ENCODE measurements around the gene BEGAIN. TPM values are rescaled to one million over a fixed set of nuclear protein-coding genes. Genes with fewer than 3 reads are reported as not detected.

The BEGAIN gene
- total RNA-seq, 2 donors from 2014 or later: 1.3 to 8.0 TPM

GRCh38 chr14:100542619-100543205, 44.5 kb downstream of the BEGAIN start:
- H3K9me3 Mint-ChIP-seq: no peaks in the 10 kb centered on the region
- ATAC-seq (no peak), DNase-seq (ENCODE audit: low spot score in 2 of 2) (no peak)
- H3K36me3 Mint-ChIP-seq: no peaks in the 10 kb centered on the region
- peak overlapping the region in 1 of 2 donors; percentile 38 for H3K27ac Mint-ChIP-seq

- peak overlapping the region in 1 of 2 donors; percentile 38 for H3K27ac Mint-ChIP-seq
- no peaks in the 10 kb centered on the region for H3K9me3 Mint-ChIP-seq
- DNase-seq (ENCODE audit: low spot score in 2 of 2) (no peak), ATAC-seq (no peak)
- H3K36me3 Mint-ChIP-seq: no peaks in the 10 kb centered on the region
Measured at GRCh38 chr14:100541621-100542560, 45.3 kb downstream of the BEGAIN start.

GRCh38 chr14:100540926-100541620, 46.1 kb downstream of the BEGAIN start:
- no peaks in the 10 kb centered on the region for H3K36me3 Mint-ChIP-seq
- ATAC-seq (no peak), DNase-seq (ENCODE audit: low spot score in 2 of 2) (no peak)
- no peak overlapping the region for H3K27ac Mint-ChIP-seq
- no peaks in the 10 kb centered on the region for H3K9me3 Mint-ChIP-seq

GRCh38 chr14:100540141-100540925, 46.9 kb downstream of the BEGAIN start:
- no peak overlapping the region for H3K27ac Mint-ChIP-seq
- DNase-seq (ENCODE audit: low spot score in 2 of 2) (no peak), ATAC-seq (no peak)
- no peaks in the 10 kb centered on the region for H3K9me3 Mint-ChIP-seq
- no peaks in the 10 kb centered on the region for H3K36me3 Mint-ChIP-seq

- H3K9me3 Mint-ChIP-seq: no peaks in the 10 kb centered on the region
Measured at GRCh38 chr14:100539766-100540140, 47.5 kb downstream of the BEGAIN start.

GRCh38 chr14:100539003-100539660, 48.1 kb downstream of the BEGAIN start:
- DNase-seq (ENCODE audit: low spot score in 2 of 2) (peak in 1 of 2 donors; percentile 26), ATAC-seq (no peak)
- Mint-ChIP-seq H3K27ac (no peak overlapping the region), H3K9me3 (no peaks in the 10 kb centered on the region), H3K36me3 (no peaks in the 10 kb centered on the region)

More at GRCh38 chr14:100539766-100540140, 47.5 kb downstream of the BEGAIN start:
- DNase-seq (ENCODE audit: low spot score in 2 of 2) (no peak), ATAC-seq (no peak)
- Mint-ChIP-seq H3K36me3 (no peaks in the 10 kb centered on the region), H3K27ac (no peak overlapping the region)

- no peaks in the 10 kb centered on the region for H3K9me3 Mint-ChIP-seq
- no peak for ATAC-seq
- H3K27ac Mint-ChIP-seq: no peak overlapping the region
- no peaks in the 10 kb centered on the region for H3K36me3 Mint-ChIP-seq
- peak in 1 of 2 donors; percentile 49 for DNase-seq (ENCODE audit: low spot score in 2 of 2)
Measured at GRCh38 chr14:100538351-100539002, 48.7 kb downstream of the BEGAIN start.

- ATAC-seq (no peak), DNase-seq (ENCODE audit: low spot score in 2 of 2) (peak in 1 of 2 donors; percentile 40)
- Mint-ChIP-seq H3K36me3 (no peaks in the 10 kb centered on the region), H3K9me3 (no peaks in the 10 kb centered on the region), H3K27ac (no peak overlapping the region)
Measured at GRCh38 chr14:100537446-100538350, 49.5 kb downstream of the BEGAIN start.

GRCh38 chr14:100536721-100537445, 50.3 kb downstream of the BEGAIN start:
- no peaks in the 10 kb centered on the region for H3K36me3 Mint-ChIP-seq
- DNase-seq (ENCODE audit: low spot score in 2 of 2) (peak in 1 of 2 donors; percentile 34), ATAC-seq (no peak)
- no peaks in the 10 kb centered on the region for H3K9me3 Mint-ChIP-seq
- H3K27ac Mint-ChIP-seq: no peak overlapping the region

GRCh38 chr14:100536121-100536510, 51.1 kb downstream of the BEGAIN start:
- peak in 1 of 2 donors; percentile 1 for DNase-seq (ENCODE audit: low spot score in 2 of 2)
- H3K9me3 Mint-ChIP-seq: no peaks in the 10 kb centered on the region
- no peaks in the 10 kb centered on the region for H3K36me3 Mint-ChIP-seq
- no peak overlapping the region for H3K27ac Mint-ChIP-seq
- no peak for ATAC-seq

- Mint-ChIP-seq H3K9me3 (no peaks in the 10 kb centered on the region), H3K36me3 (no peaks in the 10 kb centered on the region), H3K27ac (no peak overlapping the region)
- DNase-seq (ENCODE audit: low spot score in 2 of 2) (peak in 1 of 2 donors; percentile 1), ATAC-seq (no peak)
Measured at GRCh38 chr14:100535287-100536120, 51.7 kb downstream of the BEGAIN start.

GRCh38 chr14:100534528-100535286, 52.5 kb downstream of the BEGAIN start:
- peak overlapping the region in 1 of 2 donors; percentile 55 for H3K27ac Mint-ChIP-seq
- H3K9me3 Mint-ChIP-seq: no peaks in the 10 kb centered on the region
- H3K36me3 Mint-ChIP-seq: no peaks in the 10 kb centered on the region
- ATAC-seq: no peak
- DNase-seq (ENCODE audit: low spot score in 2 of 2): peak in 1 of 2 donors; percentile 49
